ENCODE results near the gene ANAPC2.

GRCh38 chr9:137162505-137163364 is 25.6 kb downstream of the ANAPC2 start:
- TF ChIP-seq POLR2A (IDR thresholded peaks at IDR 0.05) (no peak), CTCF (IDR thresholded peaks at IDR 0.05) (peak in 3 of 4 experiments; percentile 31 to 57 (median 49)), POLR2AphosphoS5 (IDR thresholded peaks at IDR 0.05) (no peak)

Measured in prostate gland (tissue), 2 donors.